ENCODE measurements around the gene PRSS16. TPM values are rescaled to one million over a fixed set of nuclear protein-coding genes. Genes with fewer than 3 reads are reported as not detected.

Gene PRSS16
- polyA plus RNA-seq, 2 of the 4 experiments (the other 2 are of a cell fraction), result 3.9 to 11.4 TPM

DNA sequence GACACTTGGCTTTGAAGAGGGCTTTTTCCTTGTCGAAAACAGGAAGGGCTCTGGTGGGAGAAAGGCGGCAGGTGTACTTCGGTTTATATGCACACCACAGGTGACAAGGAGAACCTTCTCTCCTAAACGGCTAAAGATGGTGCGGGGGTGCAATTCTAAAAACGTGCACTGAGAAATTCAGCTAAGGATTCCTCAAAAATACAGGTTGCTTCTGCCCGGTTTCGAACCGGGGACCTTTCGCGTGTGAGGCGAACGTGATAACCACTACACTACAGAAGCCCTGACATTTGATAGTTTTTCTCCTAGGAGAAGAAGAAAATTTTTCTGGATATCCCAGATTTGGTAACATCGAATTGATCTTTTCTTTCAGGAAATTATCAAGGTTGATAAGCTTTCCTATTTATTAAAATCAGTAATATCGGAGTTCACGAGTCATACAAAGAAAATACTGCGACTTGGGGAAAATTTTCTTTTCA is 32.6 kb downstream of the PRSS16 start:
- CTCF ChIA-PET, result interaction anchor here (0.9 kb wide), 1 partner anchor 74 kb away, joined by 3 read pairs; no protein-coding TSS in a partner anchor
- peak; percentile 73 to 84 for ATAC-seq

More for the DNA sequence above, 32.6 kb downstream of the PRSS16 start:
- no peak for FAIRE-seq
- POLR2A ChIA-PET, result interaction anchor here (2.1 kb wide), 1 partner anchor 29 kb away, joined by 8 read pairs; no protein-coding TSS in a partner anchor
- DNase-seq (ENCODE audit: low read depth in 1 of 2, low spot score in 1 of 2), result peak in 1 of 2 experiments; percentile 72
- Histone ChIP-seq H3K4me3 (peak overlapping the region; percentile 62), H3K4me2 (peak overlapping the region; percentile 72), H3K27ac (peak overlapping the region; percentile 62 to 80), H3K9me3 (no peaks in the 10 kb centered on the region), H3K4me1 (peaks cover 4% of the 10 kb centered on the region; the same call in 1 of the 3 replicates)
- 1% methylated on average over 17 of the region's 17 CpGs for WGBS (ENCODE audit: missing lambda C conversion rate)
- TF ChIP-seq ELK1 (IDR thresholded peaks at IDR 0.05; ENCODE audit: low read depth, low read length), result no peak
- TF ChIP-seq, protein P1, sequence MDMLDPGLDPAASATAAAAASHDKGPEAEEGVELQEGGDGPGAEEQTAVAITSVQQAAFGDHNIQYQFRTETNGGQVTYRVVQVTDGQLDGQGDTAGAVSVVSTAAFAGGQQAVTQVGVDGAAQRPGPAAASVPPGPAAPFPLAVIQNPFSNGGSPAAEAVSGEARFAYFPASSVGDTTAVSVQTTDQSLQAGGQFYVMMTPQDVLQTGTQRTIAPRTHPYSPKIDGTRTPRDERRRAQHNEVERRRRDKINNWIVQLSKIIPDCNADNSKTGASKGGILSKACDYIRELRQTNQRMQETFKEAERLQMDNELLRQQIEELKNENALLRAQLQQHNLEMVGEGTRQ (IDR thresholded peaks at IDR 0.05), result no peak
- TF ChIP-seq CEBPB (IDR thresholded peaks at IDR 0.05), result peak in 1 of 2 experiments; percentile 17; a peak in 1 of 4 replicates
- TF ChIP-seq REST (IDR thresholded peaks at IDR 0.05), result no peak
- no peak for TF ChIP-seq RARB (CRISPR knock-in tag; IDR thresholded peaks at IDR 0.05)
- TF ChIP-seq EHF (CRISPR knock-in tag; IDR thresholded peaks at IDR 0.05), result no peak
- no peak for TF ChIP-seq GATA3 (IDR thresholded peaks at IDR 0.05; ENCODE audit: borderline replicate concordance)
- no peak for TF ChIP-seq JUNB (IDR thresholded peaks at IDR 0.05)
- no peak for TF ChIP-seq PHF8 (IDR thresholded peaks at IDR 0.05; ENCODE audit: borderline replicate concordance, low read depth)
- TF ChIP-seq ZSCAN20 (CRISPR knock-in tag; IDR thresholded peaks at IDR 0.05), result no peak
- TF ChIP-seq HEYL (CRISPR knock-in tag; IDR thresholded peaks at IDR 0.05), result no peak
- TF ChIP-seq ATOH8 (CRISPR knock-in tag; IDR thresholded peaks at IDR 0.05; ENCODE audit: low read depth), result no peak
- TF ChIP-seq NPAS2 (CRISPR knock-in tag; IDR thresholded peaks at IDR 0.05; ENCODE audit: borderline replicate concordance), result no peak
- TF ChIP-seq HDAC2 (IDR thresholded peaks at IDR 0.05), result no peak
- no peak for TF ChIP-seq CBX8 (IDR thresholded peaks at IDR 0.05)
- TF ChIP-seq SMC3 (IDR thresholded peaks at IDR 0.05), result no peak
- no peak for TF ChIP-seq MAZ (IDR thresholded peaks at IDR 0.05; ENCODE audit: borderline replicate concordance, low read depth, low read length)
- no peak for TF ChIP-seq KDM5A (IDR thresholded peaks at IDR 0.05)
- peak; percentile 31; the same call in 1 of the 2 replicates for TF ChIP-seq MAX (IDR thresholded peaks at IDR 0.05)
- no peak for TF ChIP-seq EP300 (IDR thresholded peaks at IDR 0.05)
- TF ChIP-seq HOXB5 (CRISPR knock-in tag; IDR thresholded peaks at IDR 0.05), result no peak
- no peak for TF ChIP-seq ZFP36 (IDR thresholded peaks at IDR 0.05; ENCODE audit: borderline replicate concordance, partially characterized antibody)
- no peak for TF ChIP-seq MAFK (IDR thresholded peaks at IDR 0.05; ENCODE audit: partially characterized antibody)
- no peak for TF ChIP-seq CHD4 (IDR thresholded peaks at IDR 0.05; ENCODE audit: borderline replicate concordance)
- no peak for TF ChIP-seq RNF2 (IDR thresholded peaks at IDR 0.05; ENCODE audit: borderline replicate concordance, low read depth)
- no peak for TF ChIP-seq FOSB (CRISPR knock-in tag; IDR thresholded peaks at IDR 0.05)
- no peak for TF ChIP-seq POLR2A (IDR thresholded peaks at IDR 0.05; ENCODE audit: low read length)
- TF ChIP-seq BHLHE40 (IDR thresholded peaks at IDR 0.05; ENCODE audit: low read depth, low read length), result 0 out of 2 replicates have a peak, but pooled peaks have one; percentile 7
- no peak for TF ChIP-seq ZNF302 (CRISPR knock-in tag; IDR thresholded peaks at IDR 0.05)
- peak; percentile 53 for TF ChIP-seq SREBF2 (IDR thresholded peaks at IDR 0.05)
- no peak for TF ChIP-seq FOXS1 (CRISPR knock-in tag; IDR thresholded peaks at IDR 0.05)
- TF ChIP-seq HMGXB4 (CRISPR knock-in tag; IDR thresholded peaks at IDR 0.05; ENCODE audit: borderline replicate concordance), result no peak; the same call in 1 of the 2 replicates
- TF ChIP-seq RFX5 (IDR thresholded peaks at IDR 0.05), result no peak
